GM12891 (cell line): ENCODE data around the gene UGT1A8.

Source experiments
- DNase-seq: peaks from one replicate; pipeline ENCODE4 v3.0.0; 2011; ENCODE audit warnings: low spot score; ENCODE audit not compliant: insufficient read length
- FAIRE-seq: peaks from 2 replicates; lab custom pipeline; 2011; peaks lifted over from hg19 to GRCh38; lab: Jason Lieb, UNC
- PAX5 ChIP-seq: IDR thresholded peaks from 2 replicates; pipeline ENCODE4 v1.6.1; 2011; ENCODE audit warnings: low read length, moderate library complexity, mild to moderate bottlenecking; ENCODE audit not compliant: insufficient read depth, severe bottlenecking
- POLR2A ChIP-seq: IDR thresholded peaks from 2 replicates; pipeline ENCODE4 v1.6.1; 2011; ENCODE audit warnings: low read depth, low read length, control low read depth
- POLR2AphosphoS5 ChIP-seq: IDR thresholded peaks from 2 replicates; pipeline ENCODE4 v1.6.1; 2011; ENCODE audit warnings: low read depth, low read length, control low read depth
- POU2F2 ChIP-seq: IDR thresholded peaks from 2 replicates; pipeline ENCODE4 v1.6.1; 2011; ENCODE audit warnings: low read depth, mild to moderate bottlenecking, control low read depth, low read length, moderate library complexity
- SPI1 ChIP-seq: IDR thresholded peaks from 2 replicates; pipeline ENCODE4 v1.6.1; 2011; ENCODE audit warnings: low read depth, low read length, control low read depth
- TAF1 ChIP-seq: IDR thresholded peaks from 2 replicates; pipeline ENCODE4 v1.6.1; 2011; ENCODE audit warnings: low read depth, low read length, control low read depth

Gene UGT1A8

DNA sequence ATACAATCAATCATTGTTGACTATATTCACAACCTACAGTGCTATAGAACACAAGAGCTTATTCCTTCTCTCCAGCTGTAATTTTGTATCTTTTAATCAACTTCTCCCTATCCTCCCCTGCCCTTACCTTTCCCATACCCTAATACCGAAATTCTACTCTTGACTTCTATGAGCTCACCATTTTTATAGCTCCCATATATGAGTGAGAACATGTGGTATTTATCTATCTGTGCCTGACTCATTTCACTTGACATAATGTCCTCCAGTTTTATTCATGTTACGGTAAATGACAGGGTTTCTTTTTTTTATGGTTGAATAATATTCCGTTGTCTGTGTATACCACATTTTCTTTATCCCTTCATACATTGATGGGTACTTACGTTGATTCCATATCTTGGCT is 163.3 kb downstream of the UGT1A8 start:
- DNase-seq (no peak), FAIRE-seq (no peak)
- TF ChIP-seq POU2F2: no peak
- TF ChIP-seq SPI1: no peak
- TF ChIP-seq PAX5: no peak

DNA sequence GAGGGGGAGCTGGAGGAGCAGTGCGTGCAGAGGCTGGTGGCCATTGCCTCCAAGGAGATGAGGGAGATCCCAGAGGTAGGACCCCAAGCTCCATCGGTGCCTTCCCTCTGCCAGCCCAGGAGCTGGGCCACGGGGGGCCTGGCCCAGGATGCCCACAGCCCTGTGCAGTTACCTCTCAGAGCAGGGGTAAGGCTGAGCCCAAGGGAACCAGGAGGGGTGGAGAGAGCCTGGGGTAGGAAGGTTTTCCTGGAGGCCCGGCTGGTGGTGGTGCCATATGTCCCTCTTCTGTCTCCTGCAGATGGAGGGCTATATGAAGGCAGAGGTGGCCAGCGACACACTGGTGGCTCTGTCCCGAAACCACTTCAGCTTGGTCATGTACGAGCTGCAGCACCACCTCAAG is 172.1 kb downstream of the UGT1A8 start:
- no peak for DNase-seq
- TF ChIP-seq POLR2A (no peak), SPI1 (no peak), TAF1 (no peak), POLR2AphosphoS5 (no peak), POU2F2 (no peak)
- FAIRE-seq: no peak

DNA sequence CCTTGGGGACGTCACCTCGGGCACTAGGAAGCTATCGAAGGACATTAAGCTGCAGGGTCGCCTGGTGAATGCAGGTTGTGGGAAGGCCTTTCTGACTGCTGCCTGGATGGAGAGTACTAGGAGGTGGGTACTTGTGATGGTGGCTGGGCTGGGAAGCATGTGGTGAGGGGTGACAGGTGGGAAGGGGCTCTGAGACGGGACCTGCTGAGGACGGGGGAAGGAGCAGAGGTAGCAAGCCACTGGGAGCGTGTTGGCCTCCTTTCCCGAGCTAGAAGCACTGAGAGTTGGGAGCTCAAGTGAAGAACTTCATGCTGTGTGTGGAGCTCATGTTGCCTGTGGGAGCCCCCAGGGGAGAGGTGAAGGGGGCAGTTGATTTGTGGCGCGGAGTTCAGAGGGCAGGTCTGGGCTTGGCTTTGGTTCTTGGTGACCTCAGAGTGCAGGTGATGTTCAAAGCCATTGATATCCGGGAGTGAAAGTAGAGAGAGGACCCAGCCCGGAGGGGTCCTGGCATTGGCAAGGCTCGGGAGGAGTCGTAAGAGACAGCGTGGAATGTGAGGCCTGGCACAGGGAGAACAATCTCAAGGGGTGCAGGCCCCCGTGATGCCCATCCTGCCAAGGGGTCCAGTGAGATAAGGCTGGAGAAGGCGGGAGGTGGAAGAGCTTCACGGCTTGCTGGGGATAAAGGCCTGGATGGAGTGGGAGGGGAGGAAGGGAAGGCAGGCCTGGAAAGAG is 173.9 kb downstream of the UGT1A8 start:
- no peak for DNase-seq
- no peak for TF ChIP-seq POLR2AphosphoS5
- TF ChIP-seq SPI1: no peak
- no peak for TF ChIP-seq PAX5
- TF ChIP-seq POLR2A: no peak
- no peak for TF ChIP-seq POU2F2
- TF ChIP-seq TAF1: no peak
- FAIRE-seq: no peak

DNA sequence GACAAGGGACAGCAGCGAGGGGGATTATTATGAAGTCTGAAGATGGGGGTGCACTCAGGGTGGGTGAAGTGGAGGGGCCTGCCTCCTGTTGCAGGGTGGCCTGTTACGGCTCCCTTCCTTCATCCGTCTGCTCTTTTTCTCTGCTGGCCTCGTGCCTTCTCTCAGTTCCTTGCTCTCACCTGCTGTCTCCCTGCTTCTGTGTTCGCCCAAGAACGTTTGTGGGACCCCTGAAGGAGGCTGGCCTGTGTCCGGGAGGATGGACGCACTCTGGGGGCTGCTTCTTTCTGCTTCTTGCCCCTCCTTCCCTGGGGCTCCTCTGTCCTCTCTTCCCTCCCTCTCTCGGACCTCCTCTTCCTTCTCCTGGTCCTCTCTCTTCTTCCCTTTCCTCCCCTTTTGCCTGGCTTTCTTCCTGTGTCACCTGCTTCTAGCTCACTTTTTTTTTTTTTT is 174.5 kb downstream of the UGT1A8 start:
- DNase-seq: no peak
- FAIRE-seq: no peak
- no peak for TF ChIP-seq POLR2A
- TF ChIP-seq POU2F2: no peak
- TF ChIP-seq PAX5: no peak
- TF ChIP-seq TAF1: no peak
- TF ChIP-seq POLR2AphosphoS5: no peak
- TF ChIP-seq SPI1: no peak

DNA sequence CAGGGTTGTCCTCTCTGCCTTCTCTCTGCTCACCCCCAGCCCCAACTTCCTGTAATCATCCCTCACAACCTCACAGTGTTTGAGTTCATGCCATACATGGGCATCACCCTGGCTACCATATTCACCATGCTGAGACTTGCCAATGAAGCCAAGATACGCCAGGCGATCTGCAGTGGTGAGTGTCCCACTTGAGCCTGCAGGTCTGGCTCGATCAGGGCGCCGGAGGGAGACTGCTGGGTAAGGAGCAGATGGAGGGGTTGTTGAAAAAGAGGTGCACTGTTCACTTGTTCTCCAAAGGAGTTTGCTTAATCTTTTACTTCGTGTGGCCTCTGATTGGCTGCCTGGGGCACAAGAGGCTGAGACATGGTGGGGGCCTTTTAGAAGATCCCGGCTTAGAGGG is 175.3 kb downstream of the UGT1A8 start:
- FAIRE-seq (no peak), DNase-seq (no peak)
- no peak for TF ChIP-seq SPI1
- no peak for TF ChIP-seq PAX5
- no peak for TF ChIP-seq TAF1
- no peak for TF ChIP-seq POLR2AphosphoS5
- TF ChIP-seq POU2F2: no peak
- TF ChIP-seq POLR2A: no peak

DNA sequence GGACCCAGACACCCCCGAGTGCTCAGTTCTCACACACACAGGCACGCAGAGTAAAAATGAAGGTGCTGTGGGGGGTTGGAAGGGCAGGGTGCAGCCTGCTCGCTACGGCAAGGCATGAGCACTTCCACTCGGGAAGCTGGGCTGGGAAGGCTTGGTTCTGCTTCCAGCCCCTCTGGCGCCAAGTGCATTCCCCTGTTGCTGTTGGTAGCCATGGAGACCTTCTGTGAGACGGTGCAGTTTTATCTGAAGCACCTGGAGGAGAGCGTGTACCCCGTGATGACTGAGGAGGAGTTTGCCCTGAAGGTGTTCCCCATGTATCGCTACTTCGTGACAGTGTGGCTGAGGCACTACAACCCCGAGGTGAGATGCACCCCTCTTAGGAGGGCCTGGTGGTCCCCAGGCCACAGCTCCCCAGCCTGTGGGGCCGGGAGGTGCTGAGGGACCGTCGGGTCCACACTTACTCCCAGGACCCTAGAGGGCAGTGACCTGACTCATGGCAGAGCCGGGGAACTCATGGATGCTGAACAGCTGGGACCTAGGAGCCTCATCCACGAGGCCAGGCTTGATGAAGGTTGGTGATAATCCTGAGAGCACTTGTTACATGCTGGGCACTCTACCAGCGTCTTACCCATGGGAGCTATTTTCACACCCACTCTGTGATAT is 176.2 kb downstream of the UGT1A8 start:
- TF ChIP-seq POLR2AphosphoS5: no peak
- no peak for TF ChIP-seq POLR2A
- TF ChIP-seq TAF1: no peak
- TF ChIP-seq SPI1: no peak
- no peak for TF ChIP-seq POU2F2
- no peak for TF ChIP-seq PAX5
- no peak for DNase-seq
- no peak for FAIRE-seq

DNA sequence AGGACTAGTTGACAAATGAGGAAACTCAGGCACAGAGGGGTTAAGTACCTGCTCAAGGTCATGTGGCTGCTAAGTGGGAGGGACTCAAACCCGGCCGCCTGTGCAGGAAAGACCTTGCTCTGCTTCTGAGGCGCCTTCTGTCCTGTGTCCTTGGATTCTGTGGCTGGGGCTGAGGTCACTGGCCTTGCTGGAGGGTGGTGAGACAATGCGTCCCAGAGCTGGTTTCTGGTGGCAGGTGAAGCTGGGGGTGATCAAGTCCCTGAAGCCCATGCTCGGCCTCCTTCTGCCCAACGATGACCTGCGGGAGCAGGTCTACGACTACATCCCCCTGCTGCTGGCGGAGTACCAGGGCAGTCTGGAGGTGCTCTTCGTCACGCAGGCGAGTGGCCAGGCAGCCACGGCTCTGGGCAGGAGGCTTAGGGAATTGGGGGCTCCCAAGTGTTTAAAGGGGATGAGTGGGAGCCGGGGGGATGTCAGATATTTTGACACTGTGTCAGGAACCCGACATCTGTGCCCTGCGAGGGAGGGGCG is 176.8 kb downstream of the UGT1A8 start:
- FAIRE-seq (no peak), DNase-seq (no peak)
- TF ChIP-seq PAX5 (no peak), TAF1 (no peak), SPI1 (no peak), POU2F2 (no peak), POLR2A (no peak)

DNA sequence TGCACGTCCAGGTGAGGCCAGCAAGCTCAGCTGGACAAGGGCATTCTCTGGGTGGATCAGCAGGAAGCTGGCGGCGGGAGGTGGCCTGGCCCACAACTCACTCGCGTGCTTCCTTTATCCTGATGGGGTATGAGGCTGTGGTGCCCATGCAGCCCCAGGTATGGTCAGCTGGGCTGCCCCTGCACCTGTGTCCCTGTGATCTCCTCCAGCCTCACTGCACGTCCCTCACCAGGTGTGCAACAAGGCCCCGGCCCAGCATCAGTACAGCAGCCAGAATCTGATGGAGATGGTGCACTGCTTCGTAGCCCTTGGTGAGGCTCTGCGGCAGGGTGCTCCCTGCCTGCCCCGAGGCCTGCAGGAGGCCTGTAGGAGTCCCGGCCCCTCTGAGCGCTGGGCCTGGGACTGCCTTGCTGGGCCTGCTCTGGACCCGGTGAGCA is 178.3 kb downstream of the UGT1A8 start:
- FAIRE-seq (no peak), DNase-seq (no peak)
- TF ChIP-seq POU2F2 (no peak), POLR2AphosphoS5 (no peak), PAX5 (no peak)

DNA sequence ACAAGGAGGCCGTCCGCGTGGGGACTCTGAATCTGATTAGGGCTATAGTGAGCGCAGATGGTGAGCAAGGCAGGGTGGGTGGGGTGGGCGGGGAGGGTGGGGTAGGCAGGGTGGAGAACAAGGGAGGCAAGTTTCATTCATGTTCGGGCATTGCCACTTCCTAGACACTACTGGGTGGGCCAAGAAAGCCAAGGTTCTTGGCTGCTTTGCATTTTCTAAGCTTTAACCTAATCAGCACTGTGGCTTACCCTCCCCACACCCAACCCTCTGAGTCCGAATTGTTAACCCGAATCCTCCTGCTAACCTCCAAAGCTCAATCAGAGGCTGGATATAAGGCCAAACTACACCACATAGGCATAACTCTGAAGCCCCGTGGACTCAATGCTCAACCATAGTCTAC is 178.8 kb downstream of the UGT1A8 start:
- DNase-seq (no peak), FAIRE-seq (no peak)
- no peak for TF ChIP-seq SPI1
- no peak for TF ChIP-seq POLR2AphosphoS5
- no peak for TF ChIP-seq POLR2A
- TF ChIP-seq PAX5: no peak
- TF ChIP-seq TAF1: no peak
- TF ChIP-seq POU2F2: no peak
